ENCODE measurements around the gene UAP1L1.

GRCh38 chr9:137068539-137069507, 8.5 kb upstream of the UAP1L1 start:
- TF ChIP-seq CTCF (conservative IDR thresholded peaks at IDR 0.05; ENCODE audit: low read depth in 2 of 2) (no peak), EZH2 (IDR thresholded peaks at IDR 0.05; ENCODE audit: low read depth, unreplicated experiment) (no peak), POLR2AphosphoS5 (IDR thresholded peaks at IDR 0.05; ENCODE audit: low read depth) (no peak), EZH2phosphoT487 (IDR thresholded peaks at IDR 0.05; ENCODE audit: unreplicated experiment) (no peak), NANOG (IDR thresholded peaks at IDR 0.05; ENCODE audit: borderline replicate concordance) (no peak), ZNF331 (CRISPR knock-in tag; IDR thresholded peaks at IDR 0.05; ENCODE audit: low read depth) (no peak), REST (IDR thresholded peaks at IDR 0.05; ENCODE audit: unreplicated experiment) (no peak)

Measured in GM23338 (cell line).